ENCODE results near the gene PTPRS.
"Not testable (repeated sequence)": the region's sequence is repeated elsewhere in the genome, so short reads cannot be mapped to it uniquely, and the experiment has no call there.

The PTPRS gene

GRCh38 chr19:5331790-5332189 lies 8.8 kb downstream of the PTPRS start:
- no peak for DNase-seq

- no peak for DNase-seq
Observed at GRCh38 chr19:5330307-5330720, 10.3 kb downstream of the PTPRS start.

- no peak for DNase-seq
Observed at GRCh38 chr19:5329141-5329540, 11.5 kb downstream of the PTPRS start.

GRCh38 chr19:5328407-5328806 lies 12.2 kb downstream of the PTPRS start:
- not testable (repeated sequence) for DNase-seq

- DNase-seq, result no peak
Observed at GRCh38 chr19:5326986-5327623, 13.5 kb downstream of the PTPRS start.

GRCh38 chr19:5326545-5326944 lies 14.1 kb downstream of the PTPRS start:
- no peak for DNase-seq

GRCh38 chr19:5324947-5325346 lies 15.7 kb downstream of the PTPRS start:
- no peak for DNase-seq

- DNase-seq, result no peak
Observed at GRCh38 chr19:5323475-5323811, 17.2 kb downstream of the PTPRS start.

GRCh38 chr19:5321851-5322681 lies 18.5 kb downstream of the PTPRS start:
- DNase-seq, result no peak

GRCh38 chr19:5321066-5321642 lies 19.5 kb downstream of the PTPRS start:
- no peak for DNase-seq

GRCh38 chr19:5319516-5319915 lies 21.1 kb downstream of the PTPRS start:
- DNase-seq, result no peak

GRCh38 chr19:5318306-5318705 lies 22.3 kb downstream of the PTPRS start:
- no peak for DNase-seq

- DNase-seq, result no peak
Observed at GRCh38 chr19:5317321-5317720, 23.3 kb downstream of the PTPRS start.

- no peak for DNase-seq
Observed at GRCh38 chr19:5316138-5316537, 24.5 kb downstream of the PTPRS start.

- no peak for DNase-seq
Observed at GRCh38 chr19:5314907-5315298, 25.7 kb downstream of the PTPRS start.

- no peak for DNase-seq
Observed at GRCh38 chr19:5314012-5314906, 26.4 kb downstream of the PTPRS start.

GRCh38 chr19:5313307-5313706 lies 27.3 kb downstream of the PTPRS start:
- no peak for DNase-seq

- DNase-seq, result no peak
Observed at GRCh38 chr19:5312058-5312457, 28.6 kb downstream of the PTPRS start.

GRCh38 chr19:5309438-5310204 lies 31.0 kb downstream of the PTPRS start:
- no peak for DNase-seq

- DNase-seq, result no peak
Observed at GRCh38 chr19:5308451-5309437, 31.9 kb downstream of the PTPRS start.

- no peak for DNase-seq
Observed at GRCh38 chr19:5307655-5308054, 33.0 kb downstream of the PTPRS start.
